Duodenal mucosa (tissue), 2 donors: ENCODE measurements around the gene PRDX1.

ENCODE experiments used
- H3K27ac ChIP-seq: one replicate; pipeline ENCODE4 v1.7.0; 2013; ENCODE audit warnings: low read depth, low read length
- H3K27me3 ChIP-seq, 2 donors: one replicate each; pipeline ENCODE4 v1.7.0; 2013; ENCODE audit warnings: low read length in 2 of 2, control low read depth in 1 of 2; ENCODE audit not compliant: insufficient read depth in 2 of 2, control insufficient read depth in 1 of 2
- H3K36me3 ChIP-seq, 2 donors: one replicate each; pipeline ENCODE4 v1.7.0; 2013; ENCODE audit warnings: low read length in 2 of 2, control low read depth in 1 of 2; ENCODE audit not compliant: insufficient read depth in 2 of 2, control insufficient read depth in 1 of 2
- H3K4me1 ChIP-seq, 2 donors: one replicate each; pipeline ENCODE4 v1.7.0; 2013; ENCODE audit warnings: low read length in 2 of 2, control low read depth in 1 of 2; ENCODE audit not compliant: insufficient read depth in 2 of 2, control insufficient read depth in 1 of 2
- H3K4me3 ChIP-seq, 2 donors: one replicate each; pipeline ENCODE4 v1.7.0; 2013; ENCODE audit warnings: low read length in 2 of 2, low read depth in 1 of 2
- H3K9ac ChIP-seq, 2 donors: one replicate each; pipeline ENCODE4 v1.7.0; 2013; ENCODE audit warnings: low read length in 2 of 2, low read depth in 1 of 2
- H3K9me3 ChIP-seq, 2 donors: one replicate each; pipeline ENCODE4 v1.7.0; 2013; ENCODE audit warnings: low read length in 2 of 2, control low read depth in 1 of 2; ENCODE audit not compliant: control insufficient read depth in 1 of 2

Gene PRDX1

DNA sequence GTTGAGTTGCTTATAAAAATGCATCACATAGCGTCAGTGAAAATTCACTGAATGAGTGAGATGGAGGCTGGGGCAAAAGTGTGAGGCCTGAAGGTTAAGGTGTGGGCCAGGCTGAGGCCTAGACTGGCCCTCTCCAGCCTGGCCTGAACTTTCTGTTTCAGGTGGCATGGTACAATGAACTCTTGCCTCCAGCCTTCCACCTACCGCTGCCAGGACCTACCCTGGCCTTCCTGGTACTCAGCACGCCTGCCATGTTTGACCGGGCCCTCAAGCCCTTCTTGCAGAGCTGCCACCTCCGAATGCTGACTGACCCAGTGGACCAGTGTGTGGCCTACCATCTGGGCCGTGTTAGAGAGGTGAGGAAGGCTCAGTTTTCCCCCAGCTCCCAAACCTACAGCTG, 14.5 kb downstream of the PRDX1 start:
- H3K9me3 ChIP-seq, result no peaks in the 10 kb centered on the region
- H3K9ac ChIP-seq, result no peak overlapping the region
- no peaks in the 10 kb centered on the region for H3K4me1 ChIP-seq
- H3K36me3 ChIP-seq, result peaks cover 29 to 44% of the 10 kb centered on the region in 2 donors
- H3K27ac ChIP-seq, result no peak overlapping the region
- H3K4me3 ChIP-seq, result no peak overlapping the region
- H3K27me3 ChIP-seq, result no peaks in the 10 kb centered on the region

DNA sequence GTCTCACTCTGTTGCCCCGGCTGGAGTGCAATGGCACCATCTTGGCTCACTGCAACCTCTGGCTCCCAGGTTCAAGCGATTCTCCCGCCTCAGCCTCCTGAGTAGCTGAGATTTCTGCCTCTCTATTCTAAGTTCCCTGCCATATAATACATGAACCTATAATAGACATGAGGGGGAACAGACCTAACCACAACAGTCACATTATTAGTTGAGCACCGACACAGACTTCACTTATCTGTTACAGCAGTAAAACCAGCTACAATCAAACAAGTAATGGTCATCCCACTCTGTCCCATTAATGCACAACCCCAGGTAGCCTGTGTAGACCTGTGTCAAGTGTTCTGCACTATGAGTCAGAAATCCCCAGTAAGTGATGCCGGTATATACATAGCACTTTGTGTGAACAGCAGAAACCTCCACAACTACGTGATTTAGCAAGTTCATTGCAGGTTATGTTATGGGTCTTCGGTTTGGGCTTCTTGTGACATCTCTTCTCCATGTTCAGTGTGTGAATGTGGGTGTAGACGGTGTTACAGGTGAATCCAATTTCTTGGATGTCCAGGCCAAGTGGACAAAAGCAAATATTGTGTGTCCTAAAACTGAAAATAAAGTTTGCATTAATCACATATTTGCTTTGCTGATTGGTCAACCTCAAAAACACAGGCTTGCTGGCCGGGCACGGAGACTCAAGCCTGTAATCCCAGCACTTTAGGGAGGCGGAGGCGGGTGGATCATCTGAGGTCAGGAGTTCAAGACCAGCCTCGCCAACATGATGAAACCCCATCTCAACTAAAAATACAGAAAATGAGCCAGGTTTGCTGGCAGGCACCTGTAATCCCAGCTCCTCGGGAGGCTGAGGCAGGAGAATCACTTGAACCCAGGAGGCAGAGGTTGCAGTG, 18.0 kb downstream of the PRDX1 start:
- H3K27ac ChIP-seq, result no peak overlapping the region
- H3K9me3 ChIP-seq, result no peaks in the 10 kb centered on the region
- no peaks in the 10 kb centered on the region for H3K27me3 ChIP-seq
- no peak overlapping the region for H3K4me3 ChIP-seq
- peaks cover 21 to 23% of the 10 kb centered on the region in 2 donors for H3K4me1 ChIP-seq
- peaks cover 4 to 17% of the 10 kb centered on the region in 2 donors for H3K36me3 ChIP-seq
- no peak overlapping the region for H3K9ac ChIP-seq

- H3K9me3 ChIP-seq, result no peaks in the 10 kb centered on the region
- no peak overlapping the region for H3K27ac ChIP-seq
- H3K9ac ChIP-seq, result peak overlapping the region; percentile 25 to 48
Observed at GRCh38 chr1:45501505-45501859, 20.2 kb downstream of the PRDX1 start.

DNA sequence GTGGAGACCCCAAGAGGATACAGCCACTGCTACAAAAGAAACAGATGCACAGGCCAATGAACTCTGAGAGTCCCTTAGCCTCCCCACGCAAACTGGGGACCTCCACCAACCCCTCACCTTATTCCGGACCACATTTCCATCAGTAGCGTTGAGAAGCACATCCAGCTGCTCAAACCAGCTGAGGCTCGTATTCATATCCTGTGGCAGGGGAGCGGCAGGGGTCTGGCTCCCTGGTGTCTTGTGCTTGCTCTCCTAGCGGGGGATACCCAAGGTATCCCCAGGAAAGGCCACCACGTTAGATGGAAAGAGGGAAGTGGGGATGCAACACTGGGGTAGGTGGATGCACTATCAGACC, 22.3 kb downstream of the PRDX1 start:
- no peaks in the 10 kb centered on the region for H3K9me3 ChIP-seq
- peak overlapping the region; percentile 89 to 99 for H3K4me3 ChIP-seq
- H3K4me1 ChIP-seq, result peaks cover 25 to 27% of the 10 kb centered on the region in 2 donors
- no peaks in the 10 kb centered on the region for H3K36me3 ChIP-seq
- H3K27me3 ChIP-seq, result no peaks in the 10 kb centered on the region
- H3K9ac ChIP-seq, result peak overlapping the region; percentile 73 to 87
- H3K27ac ChIP-seq, result no peak overlapping the region

More at GRCh38 chr1:45501505-45501859, 20.2 kb downstream of the PRDX1 start:
- H3K4me3 ChIP-seq, result peak overlapping the region in 1 of 2 donors; percentile 99
- peaks cover 0 to 4% of the 10 kb centered on the region in 2 donors for H3K36me3 ChIP-seq
- peaks cover 25 to 27% of the 10 kb centered on the region in 2 donors for H3K4me1 ChIP-seq
- no peaks in the 10 kb centered on the region for H3K27me3 ChIP-seq

DNA sequence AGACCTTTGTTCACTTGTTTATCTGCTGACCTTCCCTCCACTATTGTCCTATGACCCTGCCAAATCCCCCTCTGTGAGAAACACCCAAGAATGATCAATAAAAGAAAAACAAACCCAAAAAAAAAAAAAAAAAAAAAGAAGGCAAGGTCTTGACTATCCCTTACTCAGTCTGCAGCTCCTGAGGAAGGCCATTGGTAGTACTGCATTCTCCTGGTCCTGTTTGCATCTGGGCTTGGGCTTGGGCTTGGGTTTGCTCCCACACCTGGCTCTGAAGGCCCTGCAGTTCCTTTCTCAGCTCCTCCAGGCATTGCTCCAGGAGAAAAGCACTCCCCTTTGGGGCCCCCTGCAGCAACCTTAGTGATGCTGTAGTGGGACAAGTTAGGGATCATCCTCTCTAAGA, 23.4 kb downstream of the PRDX1 start:
- no peak overlapping the region for H3K9ac ChIP-seq

DNA sequence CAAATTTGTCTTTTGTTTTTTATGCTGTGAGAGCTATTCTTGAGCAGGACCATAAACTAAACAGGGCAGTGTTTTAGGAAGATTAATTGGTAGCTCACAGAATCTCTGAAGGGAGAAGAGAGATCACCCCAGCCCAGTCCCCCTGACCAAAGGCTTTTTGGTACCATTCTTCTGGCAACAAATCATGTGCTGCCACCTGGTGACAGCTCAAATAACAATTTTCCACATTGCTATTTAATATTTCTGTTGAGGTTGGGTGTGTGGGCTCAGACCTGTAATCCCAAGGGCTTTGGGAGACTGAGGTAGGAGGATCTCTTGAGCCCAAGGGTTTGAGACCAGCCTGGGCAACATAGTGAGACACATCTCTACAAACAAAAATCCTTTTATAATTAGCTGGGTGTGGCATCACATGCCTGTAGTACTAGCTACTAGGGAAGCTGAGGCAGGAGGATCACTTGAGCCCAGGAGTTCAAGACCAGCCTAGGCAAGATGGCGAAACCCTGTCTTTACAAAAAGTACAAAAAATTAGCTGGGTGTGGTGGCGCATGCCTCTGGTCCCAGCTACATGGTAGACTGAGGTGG, 28.5 kb downstream of the PRDX1 start:
- Histone ChIP-seq H3K9ac (no peak overlapping the region), H3K27ac (no peak overlapping the region)

More for the DNA sequence above, 23.4 kb downstream of the PRDX1 start:
- H3K27me3 ChIP-seq, result no peaks in the 10 kb centered on the region
- peaks cover 25 to 27% of the 10 kb centered on the region in 2 donors for H3K4me1 ChIP-seq
- H3K36me3 ChIP-seq, result no peaks in the 10 kb centered on the region
- no peak overlapping the region for H3K4me3 ChIP-seq
- H3K9me3 ChIP-seq, result no peaks in the 10 kb centered on the region
- no peak overlapping the region for H3K27ac ChIP-seq

GRCh38 chr1:45492691-45493090, 29.0 kb downstream of the PRDX1 start:
- Histone ChIP-seq H3K9ac (no peak overlapping the region), H3K4me3 (no peak overlapping the region), H3K36me3 (no peaks in the 10 kb centered on the region), H3K9me3 (no peaks in the 10 kb centered on the region), H3K27me3 (no peaks in the 10 kb centered on the region), H3K4me1 (peaks cover 9 to 14% of the 10 kb centered on the region in 2 donors), H3K27ac (no peak overlapping the region)

More for the DNA sequence above, 28.5 kb downstream of the PRDX1 start:
- Histone ChIP-seq H3K9me3 (no peaks in the 10 kb centered on the region), H3K4me1 (peaks cover 9 to 14% of the 10 kb centered on the region in 2 donors), H3K4me3 (no peak overlapping the region), H3K27me3 (no peaks in the 10 kb centered on the region), H3K36me3 (no peaks in the 10 kb centered on the region)

GRCh38 chr1:45491487-45492260, 30.0 kb downstream of the PRDX1 start:
- Histone ChIP-seq H3K27ac (no peak overlapping the region), H3K9me3 (no peaks in the 10 kb centered on the region), H3K4me1 (peaks cover 9 to 14% of the 10 kb centered on the region in 2 donors), H3K36me3 (no peaks in the 10 kb centered on the region), H3K27me3 (no peaks in the 10 kb centered on the region), H3K9ac (no peak overlapping the region), H3K4me3 (peak overlapping the region; percentile 64 to 69)

DNA sequence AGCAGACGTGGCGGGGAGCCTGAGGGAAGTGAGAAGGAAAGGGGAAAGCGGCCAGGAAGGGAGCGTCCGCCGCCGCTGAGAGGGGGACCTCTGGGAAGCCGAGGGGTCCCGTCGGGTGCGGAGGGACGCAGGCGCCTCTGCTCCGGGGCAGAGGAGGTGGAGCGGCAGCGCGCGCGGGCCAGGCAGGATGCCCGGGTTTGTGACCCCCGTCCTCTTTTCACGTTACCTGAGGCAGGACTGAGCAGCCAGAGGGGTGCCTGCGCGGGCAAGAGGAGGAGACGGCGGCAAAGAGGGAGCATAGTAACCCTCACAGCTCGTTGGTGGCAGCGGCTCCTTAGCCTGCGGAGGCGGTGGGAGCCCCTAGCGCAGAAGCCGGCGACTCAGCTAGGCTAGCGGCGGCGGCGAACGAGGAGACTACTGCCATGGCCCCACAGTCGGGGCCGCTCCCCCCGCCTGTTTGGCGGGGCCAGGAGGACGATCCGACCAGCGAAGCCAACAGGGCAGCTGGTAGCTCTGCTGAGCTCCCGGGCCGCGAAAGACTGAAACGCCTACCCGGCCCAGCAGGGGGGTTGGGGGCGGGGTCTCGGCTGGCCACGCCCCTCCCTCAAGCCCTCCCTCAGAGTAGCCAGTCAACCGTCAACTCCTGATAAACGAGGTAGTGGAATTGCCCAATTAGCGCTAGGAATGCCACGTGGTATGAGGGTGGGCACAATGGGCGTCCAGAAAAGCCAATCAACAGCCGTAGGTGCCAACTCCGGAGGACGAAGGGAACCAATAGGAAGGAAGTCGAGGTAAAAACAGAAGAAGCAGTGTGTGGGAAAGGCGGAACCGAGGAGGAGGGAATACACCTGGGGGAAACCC, 30.8 kb downstream of the PRDX1 start, which contains the start of gene TESK2:
Gene TESK2, minus strand, starts transcription at position 538 of the 861 bp plus-strand sequence. CDS start 33,378 bp downstream, outside the sequence.
- Histone ChIP-seq H3K9me3 (no peaks in the 10 kb centered on the region), H3K9ac (peak within 1 kb of the TSS; percentile 81 to 91), H3K27ac (peak within 1 kb of the TSS; percentile 70), H3K27me3 (no peaks in the 10 kb centered on the region), H3K4me3 (peak within 1 kb of the TSS; percentile 83 to 93), H3K4me1 (peaks cover 11 to 14% of the 10 kb centered on the region in 2 donors), H3K36me3 (no peaks in the 10 kb centered on the region)
